GM23338 (cell line): Measurements from ENCODE around the gene CLDN1. TPM values are rescaled to one million over a fixed set of nuclear protein-coding genes. Genes with fewer than 3 reads are reported as not detected.

Experiments used
- ATAC-seq: fragments of 200-7000 bp; cut with Tn5 transposase; 3 replicates; pipeline ENCODE4 v1.9.1; 2020
- DNase-seq: peaks from one replicate; pipeline ENCODE4 v3.0.0-alpha.2; 2015; ENCODE audit warnings: low spot score
- H2AFZ ChIP-seq: fragments of 200-600 bp; sonication (generic); 2 replicates; pipeline ENCODE4 v1.8.0; 2016; ENCODE audit warnings: antibody characterized with exemption, mild to moderate bottlenecking, moderate library complexity
- H3F3A ChIP-seq: fragments of 200-600 bp; sonication (generic); replicated peaks from 2 replicates; pipeline ENCODE4 v1.8.0; 2017; ENCODE audit warnings: antibody characterized with exemption, mixed run types, low read depth
- H3K27ac ChIP-seq: fragments of 200-600 bp; sonication (generic); 2 replicates; pipeline ENCODE4 v1.6.1; 2016; ENCODE audit warnings: low read depth
- H3K27me3 ChIP-seq: fragments of 200-600 bp; sonication (generic); 2 replicates; pipeline ENCODE4 v1.8.0; 2016; ENCODE audit warnings: mild to moderate bottlenecking, mixed run types, moderate library complexity; ENCODE audit not compliant: insufficient read depth
- H3K36me3 ChIP-seq: fragments of 200-600 bp; sonication (generic); 2 replicates; pipeline ENCODE4 v1.8.0; 2016; ENCODE audit warnings: mild to moderate bottlenecking; ENCODE audit not compliant: insufficient read depth
- H3K4me1 ChIP-seq: fragments of 200-600 bp; sonication (generic); 2 replicates; pipeline ENCODE4 v1.8.0; 2016; ENCODE audit warnings: mild to moderate bottlenecking, moderate library complexity; ENCODE audit not compliant: insufficient read depth
- H3K4me2 ChIP-seq: fragments of 200-600 bp; sonication (generic); 2 replicates; pipeline ENCODE4 v1.7.1; 2017; ENCODE audit warnings: mixed run types
- H3K4me3 ChIP-seq: fragments of 200-600 bp; sonication (generic); 2 replicates; pipeline ENCODE4 v1.6.1; 2016; ENCODE audit warnings: mixed run types
- H3K79me2 ChIP-seq: fragments of 200-600 bp; sonication (generic); replicated peaks from 2 replicates; pipeline ENCODE4 v1.8.0; 2017; ENCODE audit warnings: mild to moderate bottlenecking; ENCODE audit not compliant: insufficient read depth
- H3K9me2 ChIP-seq: fragments of 200-600 bp; sonication (generic); 2 replicates; pipeline ENCODE4 v1.8.0; 2017; ENCODE audit not compliant: insufficient read depth
- H4K20me1 ChIP-seq: fragments of 200-600 bp; sonication (generic); replicated peaks from 2 replicates; pipeline ENCODE4 v1.8.0; 2017; ENCODE audit warnings: mild to moderate bottlenecking; ENCODE audit not compliant: insufficient read depth
- H3K27ac Mint-ChIP-seq: 2 replicates; pipeline ENCODE4 v1.8.0; 2020; ENCODE audit warnings: inconsistent platforms, mild to moderate bottlenecking, moderate library complexity, mixed read lengths
- H3K27me3 Mint-ChIP-seq: 3 replicates; pipeline ENCODE4 v1.8.0; 2022; ENCODE audit warnings: low read depth, mild to moderate bottlenecking, moderate library complexity, mixed read lengths, inconsistent platforms; ENCODE audit not compliant: insufficient read depth, poor library complexity
- H3K36me3 Mint-ChIP-seq: 3 replicates; pipeline ENCODE4 v1.8.0; 2021; ENCODE audit warnings: low read depth, mild to moderate bottlenecking, inconsistent platforms, moderate library complexity, mixed read lengths
- H3K4me1 Mint-ChIP-seq: 3 replicates; pipeline ENCODE4 v1.8.0; 2020; ENCODE audit warnings: mild to moderate bottlenecking, inconsistent platforms, mixed read lengths
- H3K4me3 Mint-ChIP-seq: 3 replicates; pipeline ENCODE4 v1.8.0; 2021; ENCODE audit warnings: moderate library complexity, mild to moderate bottlenecking, inconsistent platforms, mixed read lengths
- H3K9me3 Mint-ChIP-seq: 3 replicates; pipeline ENCODE4 v1.8.0; 2020; ENCODE audit warnings: moderate library complexity, mild to moderate bottlenecking, inconsistent platforms, mixed read lengths
- CREB1 ChIP-seq: fragments of 250-450 bp; sonication (Bioruptor Pico); IDR thresholded peaks from 2 replicates; pipeline ENCODE4 v1.5.0; 2020; ENCODE audit warnings: low read depth, mild to moderate bottlenecking, moderate library complexity
- EZH2 ChIP-seq: fragments of 200-600 bp; sonication (generic); IDR thresholded peaks from one replicate; pipeline ENCODE4 v1.8.0; 2017; ENCODE audit warnings: antibody characterized with exemption, mild to moderate bottlenecking, low read depth; ENCODE audit not compliant: unreplicated experiment
- JUNB ChIP-seq: IDR thresholded peaks from one replicate; pipeline ENCODE4 v1.6.1; 2016; ENCODE audit warnings: antibody characterized with exemption; ENCODE audit not compliant: unreplicated experiment
- STAT1 ChIP-seq: IDR thresholded peaks from one replicate; pipeline ENCODE4 v1.6.1; 2016; ENCODE audit warnings: antibody characterized with exemption; ENCODE audit not compliant: unreplicated experiment
- ZNF114 ChIP-seq: fragments of 250-450 bp; sonication (Bioruptor Pico); IDR thresholded peaks from 2 replicates; pipeline ENCODE4 v1.5.0; 2020; ENCODE audit warnings: mild to moderate bottlenecking, moderate library complexity
- polyA plus RNA-seq: library from polyadenylated mRNA; unstranded; fragments of >200 nt; fragmentation: Nextera tagmentation; extraction: Ambion mirVana; gene quantifications from 2 replicates; pipeline ENCODE4 v1.2.1, GENCODE V29; 2016
- total RNA-seq: library from RNA; depleted of rRNA; stranded (reverse); fragments of >200 nt; shearing (Covaris generic); gene quantifications from 2 replicates; pipeline ENCODE4 v1.2.3, GENCODE V29; 2014
- TF ChIP-seq, protein P1 (sequence below), 2 experiments: fragments of 200-600 bp in 1 of 2; sonication (generic) in 1 of 2; conservative IDR thresholded peaks; 2 replicates each; pipeline versions ENCODE4 v1.5.1 to v1.6.1; 2016 to 2017; ENCODE audit warnings: antibody characterized with exemption in 2 of 2, low read depth in 2 of 2, mild to moderate bottlenecking in 2 of 2, moderate library complexity in 1 of 2
- TF ChIP-seq, protein P2 (sequence below): IDR thresholded peaks from 2 replicates; pipeline ENCODE4 v1.6.1; 2016; ENCODE audit warnings: antibody characterized with exemption
- TF ChIP-seq, protein P3 (sequence below): fragments of 250-450 bp; sonication (Bioruptor Pico); IDR thresholded peaks from 2 replicates; pipeline ENCODE4 v1.5.0; 2020; ENCODE audit warnings: mild to moderate bottlenecking, moderate library complexity
- TF ChIP-seq, protein P4 (sequence below): IDR thresholded peaks from one replicate; pipeline ENCODE4 v1.6.1; 2018; ENCODE audit warnings: antibody characterized with exemption; ENCODE audit not compliant: unreplicated experiment

Gene CLDN1
- total and polyA plus RNA-seq, 2 experiments from 2014 or later: 2.5 to 4.6 TPM

DNA sequence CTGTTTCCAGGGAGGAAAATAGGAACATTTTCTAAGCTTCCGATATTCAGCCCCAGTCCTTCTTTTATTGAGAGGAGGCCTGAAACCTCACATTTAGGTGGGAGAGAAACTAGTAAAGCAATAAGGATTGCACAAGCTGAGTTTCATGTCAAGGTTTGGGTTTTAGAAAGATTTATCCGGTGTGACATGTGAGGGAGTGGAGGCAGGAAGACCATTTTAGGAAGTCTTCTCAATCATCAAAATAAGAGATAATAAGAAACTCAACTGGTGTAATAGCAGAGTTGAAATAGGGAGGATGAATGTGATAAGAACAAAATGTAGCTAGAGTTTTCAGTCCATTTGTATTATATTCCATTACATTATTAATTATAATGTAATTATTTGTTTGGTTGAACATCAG lies 38.0 kb upstream of the CLDN1 start:
- no peak for DNase-seq
- Histone ChIP-seq H2AFZ (no peak overlapping the region), H3K4me2 (no peak overlapping the region), H3F3A (no peaks in the 10 kb centered on the region), H3K9me2 (peaks cover 2% of the 10 kb centered on the region; the same call in 1 of the 2 replicates), H3K79me2 (no peaks in the 10 kb centered on the region), H3K27me3 (no peaks in the 10 kb centered on the region), H3K27ac (no peak overlapping the region), H3K4me1 (peaks cover 8% of the 10 kb centered on the region), H3K36me3 (no peaks in the 10 kb centered on the region), H4K20me1 (no peaks in the 10 kb centered on the region), H3K4me3 (no peak overlapping the region)
- TF ChIP-seq, protein P1, sequence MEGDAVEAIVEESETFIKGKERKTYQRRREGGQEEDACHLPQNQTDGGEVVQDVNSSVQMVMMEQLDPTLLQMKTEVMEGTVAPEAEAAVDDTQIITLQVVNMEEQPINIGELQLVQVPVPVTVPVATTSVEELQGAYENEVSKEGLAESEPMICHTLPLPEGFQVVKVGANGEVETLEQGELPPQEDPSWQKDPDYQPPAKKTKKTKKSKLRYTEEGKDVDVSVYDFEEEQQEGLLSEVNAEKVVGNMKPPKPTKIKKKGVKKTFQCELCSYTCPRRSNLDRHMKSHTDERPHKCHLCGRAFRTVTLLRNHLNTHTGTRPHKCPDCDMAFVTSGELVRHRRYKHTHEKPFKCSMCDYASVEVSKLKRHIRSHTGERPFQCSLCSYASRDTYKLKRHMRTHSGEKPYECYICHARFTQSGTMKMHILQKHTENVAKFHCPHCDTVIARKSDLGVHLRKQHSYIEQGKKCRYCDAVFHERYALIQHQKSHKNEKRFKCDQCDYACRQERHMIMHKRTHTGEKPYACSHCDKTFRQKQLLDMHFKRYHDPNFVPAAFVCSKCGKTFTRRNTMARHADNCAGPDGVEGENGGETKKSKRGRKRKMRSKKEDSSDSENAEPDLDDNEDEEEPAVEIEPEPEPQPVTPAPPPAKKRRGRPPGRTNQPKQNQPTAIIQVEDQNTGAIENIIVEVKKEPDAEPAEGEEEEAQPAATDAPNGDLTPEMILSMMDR (conservative IDR thresholded peaks at IDR 0.05; ENCODE audit: low read depth in 2 of 2): no peak
- no peak for TF ChIP-seq ZNF114 (CRISPR knock-in tag)
- TF ChIP-seq, protein P2, sequence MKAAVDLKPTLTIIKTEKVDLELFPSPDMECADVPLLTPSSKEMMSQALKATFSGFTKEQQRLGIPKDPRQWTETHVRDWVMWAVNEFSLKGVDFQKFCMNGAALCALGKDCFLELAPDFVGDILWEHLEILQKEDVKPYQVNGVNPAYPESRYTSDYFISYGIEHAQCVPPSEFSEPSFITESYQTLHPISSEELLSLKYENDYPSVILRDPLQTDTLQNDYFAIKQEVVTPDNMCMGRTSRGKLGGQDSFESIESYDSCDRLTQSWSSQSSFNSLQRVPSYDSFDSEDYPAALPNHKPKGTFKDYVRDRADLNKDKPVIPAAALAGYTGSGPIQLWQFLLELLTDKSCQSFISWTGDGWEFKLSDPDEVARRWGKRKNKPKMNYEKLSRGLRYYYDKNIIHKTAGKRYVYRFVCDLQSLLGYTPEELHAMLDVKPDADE: no peak
- H3K9me3 Mint-ChIP-seq: peaks cover 9% of the 10 kb centered on the region; the same call in 2 of the 3 replicates
- no peak overlapping the region for H3K27ac Mint-ChIP-seq
- peaks cover 5% of the 10 kb centered on the region; the same call in 2 of the 3 replicates for H3K36me3 Mint-ChIP-seq
- H3K27me3 Mint-ChIP-seq: no peaks in the 10 kb centered on the region
- H3K4me1 Mint-ChIP-seq: peaks cover 16% of the 10 kb centered on the region
- no peak overlapping the region for H3K4me3 Mint-ChIP-seq
- no peak for ATAC-seq

DNA sequence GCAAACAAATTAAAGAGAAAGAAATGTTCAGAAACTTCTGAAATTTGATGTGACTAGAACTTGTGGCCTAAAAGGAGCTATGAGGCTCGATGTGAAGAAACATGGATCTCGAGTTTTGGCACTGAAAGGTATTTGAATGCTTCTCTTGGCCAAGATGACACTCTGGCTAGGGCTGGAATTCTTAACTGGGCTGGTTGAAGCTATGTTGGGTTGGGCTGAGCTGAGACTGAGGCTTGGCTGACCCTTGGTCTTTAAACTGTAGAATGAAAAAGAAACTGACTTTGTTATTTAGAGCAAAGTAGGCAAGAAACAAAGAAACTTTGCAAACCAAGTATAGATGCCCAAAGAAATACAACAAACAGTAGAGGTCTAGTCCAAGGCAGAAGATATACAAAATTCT lies 37.6 kb upstream of the CLDN1 start:
- H3K4me1 ChIP-seq: peaks cover 8% of the 10 kb centered on the region
- Mint-ChIP-seq H3K27me3 (no peaks in the 10 kb centered on the region), H3K27ac (no peak overlapping the region), H3K4me1 (peaks cover 16% of the 10 kb centered on the region), H3K36me3 (peaks cover 5% of the 10 kb centered on the region; the same call in 2 of the 3 replicates), H3K9me3 (peaks cover 9% of the 10 kb centered on the region; the same call in 2 of the 3 replicates), H3K4me3 (no peak overlapping the region)
- H3K9me2 ChIP-seq: no peaks in the 10 kb centered on the region; the same call in 1 of the 2 replicates
- H3K4me2 ChIP-seq: no peak overlapping the region
- ATAC-seq (peak; percentile 44), DNase-seq (peak; percentile 9)
- no peaks in the 10 kb centered on the region for H3K27me3 ChIP-seq
- no peaks in the 10 kb centered on the region for H3K36me3 ChIP-seq
- H3K4me3 ChIP-seq: no peak overlapping the region
- H4K20me1 ChIP-seq: no peaks in the 10 kb centered on the region
- H2AFZ ChIP-seq: no peak overlapping the region
- no peaks in the 10 kb centered on the region for H3F3A ChIP-seq
- no peaks in the 10 kb centered on the region for H3K79me2 ChIP-seq
- H3K27ac ChIP-seq: no peak overlapping the region
- TF ChIP-seq CREB1 (CRISPR knock-in tag) (no peak), EZH2 (no peak), JUNB (no peak), STAT1 (no peak)
- TF ChIP-seq, protein P3, sequence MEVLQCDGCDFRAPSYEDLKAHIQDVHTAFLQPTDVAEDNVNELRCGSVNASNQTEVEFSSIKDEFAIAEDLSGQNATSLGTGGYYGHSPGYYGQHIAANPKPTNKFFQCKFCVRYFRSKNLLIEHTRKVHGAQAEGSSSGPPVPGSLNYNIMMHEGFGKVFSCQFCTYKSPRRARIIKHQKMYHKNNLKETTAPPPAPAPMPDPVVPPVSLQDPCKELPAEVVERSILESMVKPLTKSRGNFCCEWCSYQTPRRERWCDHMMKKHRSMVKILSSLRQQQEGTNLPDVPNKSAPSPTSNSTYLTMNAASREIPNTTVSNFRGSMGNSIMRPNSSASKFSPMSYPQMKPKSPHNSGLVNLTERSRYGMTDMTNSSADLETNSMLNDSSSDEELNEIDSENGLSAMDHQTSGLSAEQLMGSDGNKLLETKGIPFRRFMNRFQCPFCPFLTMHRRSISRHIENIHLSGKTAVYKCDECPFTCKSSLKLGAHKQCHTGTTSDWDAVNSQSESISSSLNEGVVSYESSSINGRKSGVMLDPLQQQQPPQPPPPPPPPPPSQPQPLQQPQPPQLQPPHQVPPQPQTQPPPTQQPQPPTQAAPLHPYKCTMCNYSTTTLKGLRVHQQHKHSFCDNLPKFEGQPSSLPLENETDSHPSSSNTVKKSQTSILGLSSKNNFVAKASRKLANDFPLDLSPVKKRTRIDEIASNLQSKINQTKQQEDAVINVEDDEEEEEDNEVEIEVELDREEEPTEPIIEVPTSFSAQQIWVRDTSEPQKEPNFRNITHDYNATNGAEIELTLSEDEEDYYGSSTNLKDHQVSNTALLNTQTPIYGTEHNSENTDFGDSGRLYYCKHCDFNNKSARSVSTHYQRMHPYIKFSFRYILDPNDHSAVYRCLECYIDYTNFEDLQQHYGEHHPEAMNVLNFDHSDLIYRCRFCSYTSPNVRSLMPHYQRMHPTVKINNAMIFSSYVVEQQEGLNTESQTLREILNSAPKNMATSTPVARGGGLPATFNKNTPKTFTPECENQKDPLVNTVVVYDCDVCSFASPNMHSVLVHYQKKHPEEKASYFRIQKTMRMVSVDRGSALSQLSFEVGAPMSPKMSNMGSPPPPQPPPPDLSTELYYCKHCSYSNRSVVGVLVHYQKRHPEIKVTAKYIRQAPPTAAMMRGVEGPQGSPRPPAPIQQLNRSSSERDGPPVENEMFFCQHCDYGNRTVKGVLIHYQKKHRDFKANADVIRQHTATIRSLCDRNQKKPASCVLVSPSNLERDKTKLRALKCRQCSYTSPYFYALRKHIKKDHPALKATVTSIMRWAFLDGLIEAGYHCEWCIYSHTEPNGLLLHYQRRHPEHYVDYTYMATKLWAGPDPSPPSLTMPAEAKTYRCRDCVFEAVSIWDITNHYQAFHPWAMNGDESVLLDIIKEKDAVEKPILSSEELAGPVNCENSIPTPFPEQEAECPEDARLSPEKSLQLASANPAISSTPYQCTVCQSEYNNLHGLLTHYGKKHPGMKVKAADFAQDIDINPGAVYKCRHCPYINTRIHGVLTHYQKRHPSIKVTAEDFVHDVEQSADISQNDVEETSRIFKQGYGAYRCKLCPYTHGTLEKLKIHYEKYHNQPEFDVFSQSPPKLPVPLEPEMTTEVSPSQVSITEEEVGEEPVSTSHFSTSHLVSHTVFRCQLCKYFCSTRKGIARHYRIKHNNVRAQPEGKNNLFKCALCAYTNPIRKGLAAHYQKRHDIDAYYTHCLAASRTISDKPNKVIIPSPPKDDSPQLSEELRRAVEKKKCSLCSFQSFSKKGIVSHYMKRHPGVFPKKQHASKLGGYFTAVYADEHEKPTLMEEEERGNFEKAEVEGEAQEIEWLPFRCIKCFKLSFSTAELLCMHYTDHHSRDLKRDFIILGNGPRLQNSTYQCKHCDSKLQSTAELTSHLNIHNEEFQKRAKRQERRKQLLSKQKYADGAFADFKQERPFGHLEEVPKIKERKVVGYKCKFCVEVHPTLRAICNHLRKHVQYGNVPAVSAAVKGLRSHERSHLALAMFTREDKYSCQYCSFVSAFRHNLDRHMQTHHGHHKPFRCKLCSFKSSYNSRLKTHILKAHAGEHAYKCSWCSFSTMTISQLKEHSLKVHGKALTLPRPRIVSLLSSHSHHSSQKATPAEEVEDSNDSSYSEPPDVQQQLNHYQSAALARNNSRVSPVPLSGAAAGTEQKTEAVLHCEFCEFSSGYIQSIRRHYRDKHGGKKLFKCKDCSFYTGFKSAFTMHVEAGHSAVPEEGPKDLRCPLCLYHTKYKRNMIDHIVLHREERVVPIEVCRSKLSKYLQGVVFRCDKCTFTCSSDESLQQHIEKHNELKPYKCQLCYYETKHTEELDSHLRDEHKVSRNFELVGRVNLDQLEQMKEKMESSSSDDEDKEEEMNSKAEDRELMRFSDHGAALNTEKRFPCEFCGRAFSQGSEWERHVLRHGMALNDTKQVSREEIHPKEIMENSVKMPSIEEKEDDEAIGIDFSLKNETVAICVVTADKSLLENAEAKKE (CRISPR knock-in tag): no peak
- TF ChIP-seq, protein P4, sequence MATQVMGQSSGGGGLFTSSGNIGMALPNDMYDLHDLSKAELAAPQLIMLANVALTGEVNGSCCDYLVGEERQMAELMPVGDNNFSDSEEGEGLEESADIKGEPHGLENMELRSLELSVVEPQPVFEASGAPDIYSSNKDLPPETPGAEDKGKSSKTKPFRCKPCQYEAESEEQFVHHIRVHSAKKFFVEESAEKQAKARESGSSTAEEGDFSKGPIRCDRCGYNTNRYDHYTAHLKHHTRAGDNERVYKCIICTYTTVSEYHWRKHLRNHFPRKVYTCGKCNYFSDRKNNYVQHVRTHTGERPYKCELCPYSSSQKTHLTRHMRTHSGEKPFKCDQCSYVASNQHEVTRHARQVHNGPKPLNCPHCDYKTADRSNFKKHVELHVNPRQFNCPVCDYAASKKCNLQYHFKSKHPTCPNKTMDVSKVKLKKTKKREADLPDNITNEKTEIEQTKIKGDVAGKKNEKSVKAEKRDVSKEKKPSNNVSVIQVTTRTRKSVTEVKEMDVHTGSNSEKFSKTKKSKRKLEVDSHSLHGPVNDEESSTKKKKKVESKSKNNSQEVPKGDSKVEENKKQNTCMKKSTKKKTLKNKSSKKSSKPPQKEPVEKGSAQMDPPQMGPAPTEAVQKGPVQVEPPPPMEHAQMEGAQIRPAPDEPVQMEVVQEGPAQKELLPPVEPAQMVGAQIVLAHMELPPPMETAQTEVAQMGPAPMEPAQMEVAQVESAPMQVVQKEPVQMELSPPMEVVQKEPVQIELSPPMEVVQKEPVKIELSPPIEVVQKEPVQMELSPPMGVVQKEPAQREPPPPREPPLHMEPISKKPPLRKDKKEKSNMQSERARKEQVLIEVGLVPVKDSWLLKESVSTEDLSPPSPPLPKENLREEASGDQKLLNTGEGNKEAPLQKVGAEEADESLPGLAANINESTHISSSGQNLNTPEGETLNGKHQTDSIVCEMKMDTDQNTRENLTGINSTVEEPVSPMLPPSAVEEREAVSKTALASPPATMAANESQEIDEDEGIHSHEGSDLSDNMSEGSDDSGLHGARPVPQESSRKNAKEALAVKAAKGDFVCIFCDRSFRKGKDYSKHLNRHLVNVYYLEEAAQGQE: no peak
